Fibroblast of lung (primary cell): ENCODE data around the gene GRM8. TPM values are rescaled to one million over a fixed set of nuclear protein-coding genes. Genes with fewer than 3 reads are reported as not detected.
A peak's percentile ranks its signal among the peaks of the same experiment; 100 is the strongest.

Experiments used
- DNase-seq, 2 donors: peaks; one replicate each; pipeline versions ENCODE4 v3.0.0 to v3.0.0-alpha.2; 2010; ENCODE audit warnings: low read depth in 2 of 2
- H2AFZ ChIP-seq: 2 replicates; pipeline ENCODE4 v1.5.1; 2012; ENCODE audit warnings: low read length, control low read depth, inconsistent platforms
- H3K27ac ChIP-seq: 2 replicates; pipeline ENCODE4 v1.5.1; 2011; ENCODE audit warnings: low read length, control low read depth; ENCODE audit not compliant: insufficient read depth
- H3K27me3 ChIP-seq: 2 replicates; pipeline ENCODE4 v1.5.1; 2011; ENCODE audit warnings: mild to moderate bottlenecking, low read length; ENCODE audit not compliant: control insufficient read depth, insufficient read depth
- H3K36me3 ChIP-seq: 2 replicates; pipeline ENCODE4 v1.5.1; 2011; ENCODE audit warnings: low read length; ENCODE audit not compliant: control insufficient read depth, insufficient read depth
- H3K4me1 ChIP-seq: 2 replicates; pipeline ENCODE4 v1.5.1; 2011; ENCODE audit warnings: low read length; ENCODE audit not compliant: control insufficient read depth, insufficient read depth; ENCODE audit errors: extremely low read depth
- H3K4me2 ChIP-seq: 2 replicates; pipeline ENCODE4 v1.5.1; 2011; ENCODE audit warnings: low read length, control low read depth; ENCODE audit not compliant: insufficient read depth; ENCODE audit errors: extremely low read depth
- H3K4me3 ChIP-seq, 4 experiments: fragments of 200-600 bp in 1 of 4; sonication (generic) in 1 of 4; replicated peaks in 1 of 4; 2 replicates each; pipeline ENCODE4 v1.5.1; 2011 to 2016; ENCODE audit warnings: low read length in 4 of 4, low read depth in 3 of 4, mild to moderate bottlenecking in 3 of 4, control low read depth in 2 of 4, inconsistent platforms in 1 of 4, mixed read lengths in 1 of 4; ENCODE audit not compliant: insufficient read depth in 1 of 4; ENCODE audit errors: control extremely low read depth in 1 of 4
- H3K79me2 ChIP-seq: 2 replicates; pipeline ENCODE4 v1.5.1; 2012; ENCODE audit warnings: mild to moderate bottlenecking, low read length, inconsistent platforms; ENCODE audit not compliant: control insufficient read depth, insufficient read depth
- H3K9ac ChIP-seq: 2 replicates; pipeline ENCODE4 v1.5.1; 2011; ENCODE audit warnings: mild to moderate bottlenecking, low read length, control low read depth; ENCODE audit not compliant: insufficient read depth
- H3K9me3 ChIP-seq: 2 replicates; pipeline ENCODE4 v1.5.1; 2012; ENCODE audit warnings: low read depth, low read length; ENCODE audit not compliant: control insufficient read depth, insufficient read depth
- H4K20me1 ChIP-seq: 2 replicates; pipeline ENCODE4 v1.5.1; 2011; ENCODE audit warnings: low read length; ENCODE audit not compliant: control insufficient read depth, insufficient read depth; ENCODE audit errors: extremely low read depth
- CTCF ChIP-seq, 2 donors: IDR thresholded peaks in 1 of 2; conservative IDR thresholded peaks in 1 of 2; 1 replicate in 1 of 2; 2 replicates in 1 of 2; pipeline ENCODE4 v1.5.1; 2011 to 2012; ENCODE audit warnings: low read length in 2 of 2, control low read depth in 1 of 2, inconsistent platforms in 1 of 2, low read depth in 1 of 2, mild to moderate bottlenecking in 1 of 2
- EZH2 ChIP-seq: IDR thresholded peaks from 2 replicates; pipeline ENCODE4 v1.5.1; 2012; ENCODE audit warnings: low read length, control low read depth, mild to moderate bottlenecking; ENCODE audit errors: missing control alignments
- polyA plus RNA-seq, 2 donors: library from polyadenylated mRNA; depleted of rRNA in 1 of 2; stranded (reverse) in 1 of 2; unstranded in 1 of 2; fragments of >200 nt; gene quantifications; 2 replicates each; pipeline ENCODE4 v1.2.1, GENCODE V29; 2011 to 2012; ENCODE audit warnings: missing spikeins in 1 of 2
- total RNA-seq: library from RNA; depleted of rRNA; stranded (reverse); fragments of >200 nt; gene quantifications from 2 replicates; pipeline ENCODE4 v1.2.1, GENCODE V29; 2014

Gene GRM8
- total and polyA plus RNA-seq, 2 donors (not counting 1 experiment from before 2014, with no cell fraction given), result not detected

GRCh38 chr7:126578338-126578737, 674.4 kb downstream of the GRM8 start:
- no peak overlapping the region for H3K27ac ChIP-seq
- H3K27me3 ChIP-seq, result no peaks in the 10 kb centered on the region

GRCh38 chr7:126574276-126575250, 678.2 kb downstream of the GRM8 start:
- H3K79me2 ChIP-seq, result no peaks in the 10 kb centered on the region
- no peaks in the 10 kb centered on the region for H4K20me1 ChIP-seq
- H3K9ac ChIP-seq, result no peak overlapping the region
- H3K4me2 ChIP-seq, result no peak overlapping the region
- no peaks in the 10 kb centered on the region for H3K9me3 ChIP-seq
- DNase-seq, result peak in 1 of 2 donors; percentile 83
- no peak overlapping the region for H3K4me3 ChIP-seq
- no peak overlapping the region for H2AFZ ChIP-seq
- H3K27me3 ChIP-seq, result no peaks in the 10 kb centered on the region
- no peaks in the 10 kb centered on the region for H3K36me3 ChIP-seq
- TF ChIP-seq EZH2 (no peak), CTCF (conservative IDR thresholded peaks at IDR 0.05 in 1 of 2, IDR thresholded peaks at IDR 0.05 in 1 of 2; ENCODE audit: low read depth in 1 of 2, low read length in 2 of 2) (no peak)
- no peak overlapping the region for H3K27ac ChIP-seq
- H3K4me1 ChIP-seq, result no peaks in the 10 kb centered on the region

More at GRCh38 chr7:126578338-126578737, 674.4 kb downstream of the GRM8 start:
- Histone ChIP-seq H3K9ac (no peak overlapping the region), H4K20me1 (no peaks in the 10 kb centered on the region), H3K36me3 (no peaks in the 10 kb centered on the region), H3K4me1 (no peaks in the 10 kb centered on the region), H2AFZ (no peak overlapping the region), H3K4me2 (no peak overlapping the region), H3K9me3 (no peaks in the 10 kb centered on the region), H3K79me2 (no peaks in the 10 kb centered on the region), H3K4me3 (no peak overlapping the region)
- no peak for DNase-seq
- TF ChIP-seq EZH2, result no peak
- no peak for TF ChIP-seq CTCF (conservative IDR thresholded peaks at IDR 0.05 in 1 of 2, IDR thresholded peaks at IDR 0.05 in 1 of 2; ENCODE audit: low read depth in 1 of 2, low read length in 2 of 2)

- peak in 1 of 2 donors; percentile 2 for DNase-seq
- TF ChIP-seq CTCF (conservative IDR thresholded peaks at IDR 0.05 in 1 of 2, IDR thresholded peaks at IDR 0.05 in 1 of 2; ENCODE audit: low read depth in 1 of 2, low read length in 2 of 2) (no peak), EZH2 (no peak)
These were observed 681.9 kb downstream of the GRM8 start for GRCh38 chr7:126570845-126571244.

More at GRCh38 chr7:126570845-126571244, 681.9 kb downstream of the GRM8 start:
- H4K20me1 ChIP-seq, result no peaks in the 10 kb centered on the region
- H3K27ac ChIP-seq, result no peak overlapping the region
- H2AFZ ChIP-seq, result no peak overlapping the region
- H3K27me3 ChIP-seq, result no peaks in the 10 kb centered on the region
- H3K4me1 ChIP-seq, result no peaks in the 10 kb centered on the region
- H3K79me2 ChIP-seq, result no peaks in the 10 kb centered on the region
- H3K36me3 ChIP-seq, result no peaks in the 10 kb centered on the region
- H3K4me2 ChIP-seq, result no peak overlapping the region
- no peak overlapping the region for H3K4me3 ChIP-seq
- H3K9me3 ChIP-seq, result no peaks in the 10 kb centered on the region
- H3K9ac ChIP-seq, result no peak overlapping the region
